Inflammatory macrophage treated with lipopolysaccharide for 4 hours (primary cell): ENCODE results near the gene GJA8.
"Not testable (repeated sequence)": the region's sequence is repeated elsewhere in the genome, so short reads cannot be mapped to it uniquely, and the experiment has no call there.

Experiments
- DNase-seq: peaks from one replicate; pipeline ENCODE4 v3.0.0-alpha.2; 2020

Gene GJA8

DNA sequence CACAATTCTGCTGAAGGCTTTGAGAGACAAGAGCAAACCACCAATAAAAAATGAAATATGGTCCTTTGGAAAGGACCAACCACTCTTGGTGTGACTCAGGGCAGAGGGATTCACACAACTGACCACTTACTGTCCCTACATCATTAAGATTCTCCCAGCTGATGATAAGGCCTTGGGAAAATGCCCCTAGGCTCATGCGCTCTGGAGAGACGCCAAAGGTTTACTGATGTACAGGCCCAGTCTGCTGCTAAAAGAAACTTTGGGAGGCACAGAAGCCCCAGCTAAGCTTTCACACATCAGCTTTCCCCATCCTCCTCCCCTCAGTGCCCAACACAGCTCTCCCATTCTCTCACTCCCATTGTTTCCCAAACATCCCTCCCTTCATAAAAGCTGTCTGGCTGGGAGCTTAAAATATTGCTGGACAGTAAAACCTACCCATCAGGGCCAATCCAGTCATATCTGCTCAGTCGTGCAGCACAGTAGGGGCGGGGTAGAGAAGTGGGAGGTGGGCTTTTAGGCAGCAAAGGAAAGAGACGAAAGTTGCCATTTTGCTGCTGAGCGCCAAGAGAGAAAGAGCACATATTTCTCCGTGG, at the start of gene GJA8:
Gene GJA8, plus strand, starts transcription at position 543 of the 593 bp plus-strand sequence. CDS start 5,161 bp downstream, outside the sequence.
- DNase-seq = no peak

- DNase-seq = no peak
Measured at GRCh38 chr1:147853391-147853790, 49.2 kb upstream of the GJA8 start.

- not testable (repeated sequence) for DNase-seq
Measured at GRCh38 chr1:147854989-147855388, 47.6 kb upstream of the GJA8 start.

DNA sequence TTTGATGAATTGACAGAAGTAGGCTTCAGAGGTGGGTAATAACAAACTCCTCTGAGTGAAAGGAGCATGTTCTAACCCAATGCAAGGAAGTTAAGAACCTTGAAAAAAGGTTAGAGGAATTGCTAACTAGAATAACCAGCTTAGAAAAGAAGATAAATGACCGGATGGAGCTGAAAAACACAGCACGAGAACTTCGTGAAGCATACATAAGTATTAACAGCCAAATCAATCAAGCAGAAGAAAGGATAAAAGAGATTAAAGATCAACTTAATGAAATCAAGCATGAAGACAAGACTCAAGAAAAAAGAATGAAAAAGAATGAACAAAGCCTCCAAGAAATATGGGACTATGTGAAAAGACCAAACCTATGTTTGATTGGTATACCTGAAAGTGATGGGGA, 46.6 kb upstream of the GJA8 start:
- DNase-seq = not testable (repeated sequence)

- DNase-seq = not testable (repeated sequence)
Measured at GRCh38 chr1:147867204-147867603, 35.4 kb upstream of the GJA8 start.

GRCh38 chr1:147878022-147878421, 24.6 kb upstream of the GJA8 start:
- DNase-seq = no peak

DNA sequence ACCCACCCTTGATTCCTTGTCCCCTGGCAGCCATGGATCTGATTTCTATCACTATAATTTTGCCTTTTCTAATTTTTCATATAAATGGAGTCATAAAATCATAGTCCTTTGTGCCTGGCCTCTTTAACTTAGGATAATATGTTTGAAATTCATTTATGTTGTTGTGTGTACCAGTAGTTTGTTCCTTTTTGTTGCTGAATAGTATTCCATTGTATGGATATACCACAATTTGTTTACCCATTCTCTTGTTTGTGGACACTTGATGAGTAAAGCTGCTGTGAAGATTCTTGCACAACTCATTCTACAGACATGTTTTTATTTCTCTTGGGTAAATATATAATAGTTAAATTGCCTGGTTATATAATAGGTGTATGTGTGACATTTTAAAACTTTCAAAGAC, 22.7 kb upstream of the GJA8 start:
- no peak for DNase-seq

DNA sequence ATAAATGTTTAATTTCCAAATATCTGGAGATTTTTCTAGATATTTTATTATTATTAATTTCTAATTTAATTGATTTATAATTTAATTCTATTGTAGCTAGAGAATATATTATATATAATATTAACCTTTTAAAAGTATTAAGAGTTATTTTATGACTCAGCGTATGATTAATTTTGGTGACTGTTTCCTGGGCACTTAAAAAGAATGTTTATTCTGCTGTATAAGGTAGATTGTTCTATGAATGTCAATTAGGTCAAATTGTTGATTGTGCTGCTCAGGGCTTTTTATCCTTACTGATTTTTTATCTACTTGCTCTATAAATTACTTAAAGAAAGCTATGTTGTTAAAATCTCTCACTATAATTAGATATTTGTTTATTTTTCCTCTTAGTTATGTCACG, 20.1 kb upstream of the GJA8 start:
- DNase-seq = no peak

- DNase-seq = peak; percentile 63
Measured at GRCh38 chr1:147890177-147890790, 12.3 kb upstream of the GJA8 start.

- DNase-seq = no peak
Measured at GRCh38 chr1:147891088-147891487, 11.5 kb upstream of the GJA8 start.

- no peak for DNase-seq
Measured at GRCh38 chr1:147892216-147892615, 10.4 kb upstream of the GJA8 start.

DNA sequence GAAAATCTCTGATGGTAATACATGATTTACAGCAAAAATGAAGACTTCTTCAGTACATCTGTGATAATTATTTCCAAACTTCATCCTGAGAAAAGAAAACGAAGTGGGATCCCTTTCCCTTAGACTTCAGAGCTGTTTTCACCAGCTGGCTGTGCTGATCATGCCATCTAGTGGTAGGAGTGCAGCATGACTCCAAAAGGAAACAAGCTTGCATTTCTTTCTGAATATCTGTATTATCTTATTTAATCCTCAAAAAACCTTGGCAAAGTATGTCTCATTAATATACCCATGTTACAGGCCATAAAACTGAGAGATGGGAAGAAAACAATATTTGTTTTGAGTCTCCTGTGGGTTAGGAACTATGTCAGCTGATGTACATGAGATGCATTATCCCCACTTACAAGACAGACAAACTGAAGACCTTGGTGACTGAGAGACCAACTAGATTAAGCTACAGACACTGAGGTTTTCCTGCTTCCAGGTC, 9.8 kb upstream of the GJA8 start:
- peak; percentile 39 for DNase-seq

DNA sequence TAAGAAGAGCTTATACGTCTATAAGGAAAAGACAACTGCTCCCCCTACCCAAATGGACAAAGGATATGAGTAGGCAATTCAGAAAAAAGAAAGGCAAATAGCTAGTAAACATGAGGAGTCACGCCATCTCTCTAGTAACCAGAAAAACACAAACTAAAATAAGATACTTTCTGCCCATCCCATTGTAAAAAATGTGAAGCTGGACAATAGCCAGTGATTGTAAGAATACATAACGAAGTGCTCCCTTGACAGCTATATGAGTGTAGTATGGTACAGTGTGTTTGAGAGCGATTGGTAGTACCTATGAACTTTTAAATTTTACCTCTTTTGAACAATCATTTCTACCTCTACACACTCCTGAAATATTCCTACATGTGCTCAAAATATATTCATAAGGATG, 7.5 kb upstream of the GJA8 start:
- no peak for DNase-seq

DNA sequence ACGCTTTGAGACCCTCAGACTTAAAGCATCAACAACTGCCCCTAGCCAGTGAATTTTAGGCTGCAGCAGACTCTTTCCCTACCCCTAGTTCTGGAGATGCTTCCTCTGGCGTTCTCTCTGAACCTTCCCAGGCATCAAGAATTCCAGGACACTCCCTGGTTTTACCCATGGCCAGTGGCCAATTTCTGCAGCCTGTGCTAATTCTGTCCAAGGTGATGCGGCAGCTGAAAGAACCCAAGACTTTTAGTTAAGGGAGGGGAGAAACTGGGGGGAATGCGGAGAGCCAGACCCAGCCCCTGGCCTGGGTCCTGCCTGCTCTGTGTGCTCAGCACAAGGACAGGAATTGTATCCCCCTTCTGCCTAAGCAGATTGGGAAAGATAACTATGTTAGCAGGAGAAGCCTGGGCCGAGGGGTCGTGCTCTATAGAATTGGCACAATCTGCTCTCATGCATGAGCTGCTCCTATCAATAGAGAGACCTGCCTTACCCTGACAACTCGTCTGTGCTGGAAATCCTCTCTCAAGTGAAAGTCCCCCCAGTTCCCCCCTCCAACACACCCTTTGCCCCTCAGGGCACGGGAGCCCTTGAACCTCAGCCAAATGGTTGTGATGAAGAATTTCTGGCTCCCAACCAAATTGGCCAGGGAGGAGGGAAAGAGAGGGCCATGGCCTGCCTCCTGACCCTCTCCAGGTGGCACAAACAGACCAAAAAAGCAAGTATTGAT, 5.4 kb upstream of the GJA8 start:
- DNase-seq = no peak

DNA sequence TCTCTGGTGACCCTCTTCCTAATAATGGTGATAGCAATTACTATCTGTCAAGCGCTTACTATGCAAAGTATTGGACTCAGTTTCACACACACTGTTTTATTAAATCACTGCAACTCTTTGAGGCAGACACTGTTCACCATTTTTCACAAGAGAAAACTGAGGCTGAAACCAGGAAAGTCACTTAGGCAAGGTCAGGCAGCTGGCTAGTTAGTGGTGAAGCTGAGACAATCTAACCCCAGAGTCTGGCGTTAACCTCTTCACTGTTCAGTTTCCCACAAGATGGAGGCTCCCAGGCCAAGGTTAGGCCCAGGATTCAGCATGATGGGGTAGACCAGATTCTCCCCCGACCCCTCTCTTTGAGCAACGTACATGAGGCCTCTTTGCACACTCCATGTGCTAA, 4.8 kb upstream of the GJA8 start:
- DNase-seq = no peak

- peak; percentile 3 for DNase-seq
Measured at GRCh38 chr1:147904726-147905125, 2.1 kb downstream of the GJA8 start.

DNA sequence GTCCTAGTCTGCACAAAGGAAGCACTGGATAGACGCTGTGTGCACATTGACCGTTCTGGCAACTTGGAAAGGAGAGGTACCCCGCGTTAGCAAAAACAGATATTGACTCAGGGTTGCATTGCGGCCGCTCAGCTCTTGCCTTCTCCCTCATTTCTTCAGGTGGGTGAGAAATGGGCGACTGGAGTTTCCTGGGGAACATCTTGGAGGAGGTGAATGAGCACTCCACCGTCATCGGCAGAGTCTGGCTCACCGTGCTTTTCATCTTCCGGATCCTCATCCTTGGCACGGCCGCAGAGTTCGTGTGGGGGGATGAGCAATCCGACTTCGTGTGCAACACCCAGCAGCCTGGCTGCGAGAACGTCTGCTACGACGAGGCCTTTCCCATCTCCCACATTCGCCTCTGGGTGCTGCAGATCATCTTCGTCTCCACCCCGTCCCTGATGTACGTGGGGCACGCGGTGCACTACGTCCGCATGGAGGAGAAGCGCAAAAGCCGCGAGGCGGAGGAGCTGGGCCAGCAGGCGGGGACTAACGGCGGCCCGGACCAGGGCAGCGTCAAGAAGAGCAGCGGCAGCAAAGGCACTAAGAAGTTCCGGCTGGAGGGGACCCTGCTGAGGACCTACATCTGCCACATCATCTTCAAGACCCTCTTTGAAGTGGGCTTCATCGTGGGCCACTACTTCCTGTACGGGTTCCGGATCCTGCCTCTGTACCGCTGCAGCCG, 5.4 kb downstream of the GJA8 start:
- no peak for DNase-seq

GRCh38 chr1:147912553-147912952, 10.0 kb downstream of the GJA8 start:
- no peak for DNase-seq

DNA sequence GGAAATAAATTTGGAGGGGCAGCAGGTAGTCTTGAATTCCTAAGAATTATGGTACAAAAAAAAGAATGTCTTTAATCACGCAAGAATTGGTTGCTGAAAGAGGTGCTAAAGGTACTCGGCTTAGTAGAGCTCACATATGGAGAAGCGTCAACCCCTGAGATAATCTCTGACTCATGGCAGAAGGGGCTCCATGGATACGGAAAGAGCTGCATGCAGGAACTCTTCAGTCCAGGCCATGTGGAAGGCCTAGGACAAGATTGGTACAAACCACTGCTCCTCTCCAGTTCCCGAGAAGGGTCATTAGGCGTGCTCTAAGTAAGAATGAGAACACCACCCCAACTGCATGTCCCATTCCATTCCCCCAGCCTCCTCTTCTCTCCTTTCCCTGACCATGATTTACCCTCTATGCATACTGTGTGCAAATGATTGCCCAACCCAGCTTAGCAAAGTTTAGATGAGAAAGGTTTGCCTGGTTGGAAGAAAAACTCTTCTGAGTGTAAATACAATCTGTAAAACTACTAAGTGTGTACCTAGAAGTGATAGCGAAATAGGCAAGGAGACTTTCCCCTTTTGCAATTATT, 10.9 kb downstream of the GJA8 start:
- no peak for DNase-seq

DNA sequence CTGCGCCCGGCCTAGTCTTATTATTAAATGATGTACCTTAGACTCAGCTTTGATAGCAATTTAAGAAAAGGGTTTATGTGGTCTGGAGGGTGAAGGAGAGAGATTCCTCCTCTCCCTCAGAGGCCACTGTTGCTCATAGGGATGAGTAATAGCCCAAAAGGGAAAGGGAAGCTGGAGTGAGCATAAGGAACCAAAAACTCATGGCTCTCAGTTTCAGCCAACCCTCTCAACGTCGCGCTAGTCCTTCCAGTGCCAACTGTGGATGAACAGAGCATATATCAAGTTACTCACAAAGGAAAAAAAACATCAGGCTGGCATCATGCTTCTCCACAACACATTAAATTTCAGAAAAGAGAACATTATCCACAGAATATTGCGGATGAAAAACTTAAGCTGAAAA, 17.3 kb downstream of the GJA8 start:
- peak; percentile 47 for DNase-seq

- no peak for DNase-seq
Measured at GRCh38 chr1:147924813-147925212, 22.2 kb downstream of the GJA8 start.

DNA sequence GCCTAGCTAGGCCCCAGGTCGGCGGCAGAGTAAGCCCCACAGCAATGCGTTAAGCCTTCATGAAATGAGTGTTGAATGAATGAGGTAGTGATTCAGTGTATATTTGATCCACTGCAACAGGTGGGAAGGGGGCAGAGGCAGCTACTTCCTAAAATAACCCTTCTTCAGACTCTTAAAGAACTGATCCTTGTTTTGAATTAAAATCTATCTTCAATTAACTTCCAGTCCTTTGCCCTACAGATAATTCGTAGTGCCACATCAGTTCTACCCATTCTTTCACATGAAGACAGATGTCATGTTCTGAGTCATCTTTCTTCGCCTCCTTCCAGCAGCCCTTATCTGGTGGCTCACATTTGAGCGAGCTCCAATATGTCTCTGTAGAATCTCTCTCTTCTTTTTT, 24.6 kb downstream of the GJA8 start:
- not testable (repeated sequence) for DNase-seq

DNA sequence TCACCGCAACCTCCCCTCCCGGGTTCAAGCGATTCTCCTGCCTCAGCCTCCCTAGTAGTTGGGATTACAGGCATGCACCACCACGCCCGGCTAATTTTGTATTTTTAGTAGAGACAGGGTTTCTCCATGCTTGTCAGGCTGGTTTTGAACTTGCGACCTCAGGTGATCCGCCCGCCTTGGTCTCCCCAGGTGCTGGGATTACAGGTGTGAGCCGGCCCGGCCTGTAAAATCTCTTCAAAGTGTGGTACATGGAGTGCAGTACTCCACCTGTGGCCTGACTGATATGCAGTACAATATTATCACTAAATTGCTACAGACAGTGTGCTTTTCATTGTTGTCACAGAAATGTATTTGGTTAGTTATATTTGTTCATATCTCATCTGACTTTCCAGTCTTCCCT, 25.1 kb downstream of the GJA8 start:
- DNase-seq = not testable (repeated sequence)
